GM23338 (cell line): ENCODE results near the gene CANX. TPM values are rescaled to one million over a fixed set of nuclear protein-coding genes. Genes with fewer than 3 reads are reported as not detected.
A peak's percentile ranks its signal among the peaks of the same experiment; 100 is the strongest.

Experiments
- ATAC-seq: fragments of 200-7000 bp; cut with Tn5 transposase; 3 replicates; pipeline ENCODE4 v1.9.1; 2020
- DNase-seq: peaks from one replicate; pipeline ENCODE4 v3.0.0-alpha.2; 2015; ENCODE audit warnings: low spot score
- H2AFZ ChIP-seq: fragments of 200-600 bp; sonication (generic); 2 replicates; pipeline ENCODE4 v1.8.0; 2016; ENCODE audit warnings: antibody characterized with exemption, mild to moderate bottlenecking, moderate library complexity
- H3F3A ChIP-seq: fragments of 200-600 bp; sonication (generic); replicated peaks from 2 replicates; pipeline ENCODE4 v1.8.0; 2017; ENCODE audit warnings: antibody characterized with exemption, mixed run types, low read depth
- H3K27ac ChIP-seq: fragments of 200-600 bp; sonication (generic); 2 replicates; pipeline ENCODE4 v1.6.1; 2016; ENCODE audit warnings: low read depth
- H3K27me3 ChIP-seq: fragments of 200-600 bp; sonication (generic); 2 replicates; pipeline ENCODE4 v1.8.0; 2016; ENCODE audit warnings: mild to moderate bottlenecking, mixed run types, moderate library complexity; ENCODE audit not compliant: insufficient read depth
- H3K36me3 ChIP-seq: fragments of 200-600 bp; sonication (generic); 2 replicates; pipeline ENCODE4 v1.8.0; 2016; ENCODE audit warnings: mild to moderate bottlenecking; ENCODE audit not compliant: insufficient read depth
- H3K4me1 ChIP-seq: fragments of 200-600 bp; sonication (generic); 2 replicates; pipeline ENCODE4 v1.8.0; 2016; ENCODE audit warnings: mild to moderate bottlenecking, moderate library complexity; ENCODE audit not compliant: insufficient read depth
- H3K4me2 ChIP-seq: fragments of 200-600 bp; sonication (generic); 2 replicates; pipeline ENCODE4 v1.7.1; 2017; ENCODE audit warnings: mixed run types
- H3K4me3 ChIP-seq: fragments of 200-600 bp; sonication (generic); 2 replicates; pipeline ENCODE4 v1.6.1; 2016; ENCODE audit warnings: mixed run types
- H3K79me2 ChIP-seq: fragments of 200-600 bp; sonication (generic); replicated peaks from 2 replicates; pipeline ENCODE4 v1.8.0; 2017; ENCODE audit warnings: mild to moderate bottlenecking; ENCODE audit not compliant: insufficient read depth
- H3K9me2 ChIP-seq: fragments of 200-600 bp; sonication (generic); 2 replicates; pipeline ENCODE4 v1.8.0; 2017; ENCODE audit not compliant: insufficient read depth
- H4K20me1 ChIP-seq: fragments of 200-600 bp; sonication (generic); replicated peaks from 2 replicates; pipeline ENCODE4 v1.8.0; 2017; ENCODE audit warnings: mild to moderate bottlenecking; ENCODE audit not compliant: insufficient read depth
- H3K27ac Mint-ChIP-seq: 2 replicates; pipeline ENCODE4 v1.8.0; 2020; ENCODE audit warnings: inconsistent platforms, mild to moderate bottlenecking, moderate library complexity, mixed read lengths
- H3K27me3 Mint-ChIP-seq: 3 replicates; pipeline ENCODE4 v1.8.0; 2022; ENCODE audit warnings: low read depth, mild to moderate bottlenecking, moderate library complexity, mixed read lengths, inconsistent platforms; ENCODE audit not compliant: insufficient read depth, poor library complexity
- H3K36me3 Mint-ChIP-seq: 3 replicates; pipeline ENCODE4 v1.8.0; 2021; ENCODE audit warnings: low read depth, mild to moderate bottlenecking, inconsistent platforms, moderate library complexity, mixed read lengths
- H3K4me1 Mint-ChIP-seq: 3 replicates; pipeline ENCODE4 v1.8.0; 2020; ENCODE audit warnings: mild to moderate bottlenecking, inconsistent platforms, mixed read lengths
- H3K4me3 Mint-ChIP-seq: 3 replicates; pipeline ENCODE4 v1.8.0; 2021; ENCODE audit warnings: moderate library complexity, mild to moderate bottlenecking, inconsistent platforms, mixed read lengths
- H3K9me3 Mint-ChIP-seq: 3 replicates; pipeline ENCODE4 v1.8.0; 2020; ENCODE audit warnings: moderate library complexity, mild to moderate bottlenecking, inconsistent platforms, mixed read lengths
- CREB1 ChIP-seq: fragments of 250-450 bp; sonication (Bioruptor Pico); IDR thresholded peaks from 2 replicates; pipeline ENCODE4 v1.5.0; 2020; ENCODE audit warnings: low read depth, mild to moderate bottlenecking, moderate library complexity
- CTCF ChIP-seq, 2 experiments: fragments of 200-600 bp in 1 of 2; sonication (generic) in 1 of 2; conservative IDR thresholded peaks; 2 replicates each; pipeline versions ENCODE4 v1.5.1 to v1.6.1; 2016 to 2017; ENCODE audit warnings: antibody characterized with exemption in 2 of 2, low read depth in 2 of 2, mild to moderate bottlenecking in 2 of 2, moderate library complexity in 1 of 2
- ETS1 ChIP-seq: IDR thresholded peaks from 2 replicates; pipeline ENCODE4 v1.6.1; 2016; ENCODE audit warnings: antibody characterized with exemption
- EZH2 ChIP-seq: fragments of 200-600 bp; sonication (generic); IDR thresholded peaks from one replicate; pipeline ENCODE4 v1.8.0; 2017; ENCODE audit warnings: antibody characterized with exemption, mild to moderate bottlenecking, low read depth; ENCODE audit not compliant: unreplicated experiment
- EZH2phosphoT487 ChIP-seq: fragments of 200-600 bp; sonication (generic); IDR thresholded peaks from one replicate; pipeline ENCODE4 v1.8.1; 2018; ENCODE audit warnings: antibody characterized with exemption; ENCODE audit not compliant: unreplicated experiment
- JUNB ChIP-seq: IDR thresholded peaks from one replicate; pipeline ENCODE4 v1.6.1; 2016; ENCODE audit warnings: antibody characterized with exemption; ENCODE audit not compliant: unreplicated experiment
- NANOG ChIP-seq: IDR thresholded peaks from 2 replicates; pipeline ENCODE4 v1.6.1; 2016; ENCODE audit warnings: antibody characterized with exemption, borderline replicate concordance
- POLR2AphosphoS5 ChIP-seq: IDR thresholded peaks from 2 replicates; pipeline ENCODE4 v1.6.1; 2016; ENCODE audit warnings: antibody characterized with exemption, low read depth
- REST ChIP-seq: IDR thresholded peaks from one replicate; pipeline ENCODE4 v1.6.1; 2018; ENCODE audit warnings: antibody characterized with exemption; ENCODE audit not compliant: unreplicated experiment
- STAT1 ChIP-seq: IDR thresholded peaks from one replicate; pipeline ENCODE4 v1.6.1; 2016; ENCODE audit warnings: antibody characterized with exemption; ENCODE audit not compliant: unreplicated experiment
- ZNF114 ChIP-seq: fragments of 250-450 bp; sonication (Bioruptor Pico); IDR thresholded peaks from 2 replicates; pipeline ENCODE4 v1.5.0; 2020; ENCODE audit warnings: mild to moderate bottlenecking, moderate library complexity
- ZNF331 ChIP-seq: fragments of 250-450 bp; sonication (Bioruptor Pico); IDR thresholded peaks from 2 replicates; pipeline ENCODE4 v1.5.0; 2020; ENCODE audit warnings: low read depth, mild to moderate bottlenecking, moderate library complexity
- ZNF462 ChIP-seq: fragments of 250-450 bp; sonication (Bioruptor Pico); IDR thresholded peaks from 2 replicates; pipeline ENCODE4 v1.5.0; 2020; ENCODE audit warnings: mild to moderate bottlenecking, moderate library complexity
- polyA plus RNA-seq: library from polyadenylated mRNA; unstranded; fragments of >200 nt; fragmentation: Nextera tagmentation; extraction: Ambion mirVana; gene quantifications from 2 replicates; pipeline ENCODE4 v1.2.1, GENCODE V29; 2016
- total RNA-seq: library from RNA; depleted of rRNA; stranded (reverse); fragments of >200 nt; shearing (Covaris generic); gene quantifications from 2 replicates; pipeline ENCODE4 v1.2.3, GENCODE V29; 2014

Gene CANX
- total and polyA plus RNA-seq, 2 experiments from 2014 or later = 177 to 530 TPM

GRCh38 chr5:179729727-179730126, 31.0 kb downstream of the CANX start:
- H4K20me1 ChIP-seq = peaks cover 16% of the 10 kb centered on the region
- no peaks in the 10 kb centered on the region for H3K9me2 ChIP-seq
- peaks cover 16% of the 10 kb centered on the region for H3K4me1 Mint-ChIP-seq
- H3K27ac ChIP-seq = peak overlapping the region; percentile 15; the same call in 1 of the 2 replicates
- TF ChIP-seq EZH2 = no peak
- no peak for TF ChIP-seq POLR2AphosphoS5
- TF ChIP-seq STAT1 = no peak
- no peak for TF ChIP-seq ETS1
- no peak for TF ChIP-seq CTCF (conservative IDR thresholded peaks at IDR 0.05; ENCODE audit: low read depth in 2 of 2)
- TF ChIP-seq EZH2phosphoT487 = no peak
- no peak for TF ChIP-seq JUNB
- no peak for TF ChIP-seq ZNF462 (CRISPR knock-in tag)
- TF ChIP-seq NANOG = no peak
- no peak for TF ChIP-seq CREB1 (CRISPR knock-in tag)
- no peak for TF ChIP-seq ZNF331 (CRISPR knock-in tag)
- no peak for TF ChIP-seq ZNF114 (CRISPR knock-in tag)
- no peak for TF ChIP-seq REST
- H3K79me2 ChIP-seq = peaks cover 14% of the 10 kb centered on the region
- H3K9me3 Mint-ChIP-seq = no peaks in the 10 kb centered on the region
- H2AFZ ChIP-seq = no peak overlapping the region
- H3K27ac Mint-ChIP-seq = no peak overlapping the region
- no peak for DNase-seq
- H3K4me2 ChIP-seq = no peak overlapping the region
- H3K4me3 ChIP-seq = no peak overlapping the region
- H3K36me3 ChIP-seq = peaks cover 47% of the 10 kb centered on the region
- peaks cover 10% of the 10 kb centered on the region; the same call in 1 of the 2 replicates for H3K4me1 ChIP-seq
- ATAC-seq = no peak
- H3K27me3 ChIP-seq = no peaks in the 10 kb centered on the region
- H3F3A ChIP-seq = peaks cover 42% of the 10 kb centered on the region
- H3K36me3 Mint-ChIP-seq = peaks cover 63% of the 10 kb centered on the region
- H3K4me3 Mint-ChIP-seq = no peak overlapping the region
- peaks cover 13% of the 10 kb centered on the region for H3K27me3 Mint-ChIP-seq
